ENCODE data around the gene PRR32.

The PRR32 gene

DNA sequence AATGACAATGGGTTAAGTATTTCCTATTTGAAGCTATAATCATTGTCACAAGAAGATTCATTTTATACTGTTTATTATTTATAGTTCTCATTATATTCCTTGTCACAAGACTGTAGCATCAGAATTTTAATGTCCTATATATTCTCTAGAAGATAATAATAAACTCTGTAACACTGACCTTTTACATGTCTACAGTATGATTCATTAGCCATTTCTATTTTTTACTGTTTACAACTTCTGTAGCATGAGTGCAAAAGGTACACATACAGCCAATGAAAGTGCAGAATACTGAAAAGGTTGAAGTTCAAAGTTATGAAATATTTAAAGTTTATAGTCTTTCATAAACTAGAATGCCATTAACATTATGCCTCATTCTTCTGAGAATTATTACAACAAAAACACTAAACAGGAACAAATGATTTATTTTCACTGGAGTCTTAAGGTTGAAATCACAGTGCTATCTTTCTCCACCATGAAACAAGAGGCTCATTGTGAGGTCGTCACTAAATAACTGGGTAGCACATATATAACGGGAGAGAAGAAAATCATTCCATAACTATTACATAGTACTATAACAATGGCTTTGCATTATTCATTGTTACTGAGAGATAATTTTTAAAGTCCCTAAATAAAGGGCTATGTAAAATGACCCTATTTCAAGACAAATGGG, 4.9 kb downstream of the PRR32 start:
- Histone ChIP-seq H3K36me3 (ENCODE audit: insufficient read depth, low read length) (no peaks in the 10 kb centered on the region), H3K9me2 (replicated peaks; ENCODE audit: low read depth, low read length) (no peaks in the 10 kb centered on the region), H3K9ac (ENCODE audit: low read depth, low read length, poor library complexity, severe bottlenecking) (no peak overlapping the region), H3K4me3 (ENCODE audit: low read length, poor library complexity, severe bottlenecking) (no peak overlapping the region), H3K4me2 (ENCODE audit: low read depth, low read length, poor library complexity, severe bottlenecking) (no peak overlapping the region), H3K9me3 (ENCODE audit: insufficient read depth, low read depth, low read length) (no peaks in the 10 kb centered on the region), H3F3A (ENCODE audit: low read depth) (no peaks in the 10 kb centered on the region), H3K79me2 (ENCODE audit: insufficient read depth, low read length) (no peaks in the 10 kb centered on the region), H3K27me3 (ENCODE audit: insufficient read depth, low read length, poor library complexity, severe bottlenecking) (no peaks in the 10 kb centered on the region), H4K20me1 (ENCODE audit: insufficient read depth, low read length, poor library complexity, severe bottlenecking) (no peaks in the 10 kb centered on the region), H3K4me1 (ENCODE audit: insufficient read depth, low read length, poor library complexity, severe bottlenecking) (no peaks in the 10 kb centered on the region), H2AFZ (ENCODE audit: low read length) (no peak overlapping the region)
- no peak for TF ChIP-seq EZH2phosphoT487 (IDR thresholded peaks at IDR 0.05; ENCODE audit: borderline replicate concordance)
- TF ChIP-seq, protein P1, sequence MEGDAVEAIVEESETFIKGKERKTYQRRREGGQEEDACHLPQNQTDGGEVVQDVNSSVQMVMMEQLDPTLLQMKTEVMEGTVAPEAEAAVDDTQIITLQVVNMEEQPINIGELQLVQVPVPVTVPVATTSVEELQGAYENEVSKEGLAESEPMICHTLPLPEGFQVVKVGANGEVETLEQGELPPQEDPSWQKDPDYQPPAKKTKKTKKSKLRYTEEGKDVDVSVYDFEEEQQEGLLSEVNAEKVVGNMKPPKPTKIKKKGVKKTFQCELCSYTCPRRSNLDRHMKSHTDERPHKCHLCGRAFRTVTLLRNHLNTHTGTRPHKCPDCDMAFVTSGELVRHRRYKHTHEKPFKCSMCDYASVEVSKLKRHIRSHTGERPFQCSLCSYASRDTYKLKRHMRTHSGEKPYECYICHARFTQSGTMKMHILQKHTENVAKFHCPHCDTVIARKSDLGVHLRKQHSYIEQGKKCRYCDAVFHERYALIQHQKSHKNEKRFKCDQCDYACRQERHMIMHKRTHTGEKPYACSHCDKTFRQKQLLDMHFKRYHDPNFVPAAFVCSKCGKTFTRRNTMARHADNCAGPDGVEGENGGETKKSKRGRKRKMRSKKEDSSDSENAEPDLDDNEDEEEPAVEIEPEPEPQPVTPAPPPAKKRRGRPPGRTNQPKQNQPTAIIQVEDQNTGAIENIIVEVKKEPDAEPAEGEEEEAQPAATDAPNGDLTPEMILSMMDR (conservative IDR thresholded peaks at IDR 0.05; ENCODE audit: low read length) = no peak

DNA sequence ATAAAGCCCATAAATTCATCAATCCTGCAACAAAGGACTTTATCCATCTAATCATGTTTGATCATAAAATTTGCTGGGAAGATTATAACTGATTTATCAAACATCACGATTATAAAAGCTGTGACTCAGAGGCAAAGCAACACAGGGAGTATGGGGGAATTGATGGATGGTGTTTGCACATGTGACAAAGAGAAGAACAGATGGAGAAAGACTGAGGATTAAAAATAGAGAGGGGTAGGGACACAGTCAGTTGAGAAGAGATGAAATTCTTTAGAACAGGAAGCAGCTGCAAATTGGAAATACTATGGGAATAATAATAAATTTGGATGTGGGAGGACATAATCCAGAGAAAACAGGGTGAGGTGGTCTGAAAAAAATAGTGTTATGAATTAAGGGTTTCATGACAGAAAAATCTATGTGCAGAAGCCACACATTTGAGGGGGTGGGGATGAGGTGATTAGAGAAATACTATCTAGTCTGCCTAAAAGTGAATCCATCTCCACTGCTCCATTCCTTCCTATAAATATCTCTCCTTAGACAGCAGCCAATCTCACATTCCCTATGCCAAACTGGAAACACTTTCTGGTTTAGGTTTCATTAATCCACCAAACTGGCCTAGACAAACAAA, 6.2 kb downstream of the PRR32 start:
- no peaks in the 10 kb centered on the region for H3K79me2 ChIP-seq (ENCODE audit: insufficient read depth, low read length)

DNA sequence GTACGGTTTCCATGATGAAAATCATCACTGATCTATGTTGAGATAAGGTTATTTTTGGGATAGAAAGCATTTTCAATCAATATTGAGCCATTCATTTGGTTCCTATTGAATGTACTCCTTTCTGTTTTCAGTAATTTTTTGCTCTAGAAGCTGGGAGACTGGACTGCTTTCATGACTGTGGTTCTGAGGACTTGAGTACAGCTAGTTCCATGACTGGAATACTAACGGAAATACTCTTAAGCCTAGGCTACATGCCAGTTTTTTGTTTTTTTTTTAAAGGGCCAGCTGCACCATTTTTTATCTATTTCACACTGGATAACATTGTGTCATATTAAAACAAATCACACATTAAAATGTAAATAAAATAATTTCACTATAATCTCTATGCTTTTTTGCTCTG, 16.7 kb downstream of the PRR32 start:
- H3K36me3 ChIP-seq (ENCODE audit: insufficient read depth, low read length) = no peaks in the 10 kb centered on the region
- no peaks in the 10 kb centered on the region for H3K4me1 ChIP-seq (ENCODE audit: insufficient read depth, low read length, poor library complexity, severe bottlenecking)
- no peaks in the 10 kb centered on the region for H3K9me3 ChIP-seq (ENCODE audit: insufficient read depth, low read depth, low read length)
- H3K9me2 ChIP-seq (replicated peaks; ENCODE audit: low read depth, low read length) = no peaks in the 10 kb centered on the region
- H4K20me1 ChIP-seq (ENCODE audit: insufficient read depth, low read length, poor library complexity, severe bottlenecking) = no peaks in the 10 kb centered on the region
- no peak overlapping the region for H3K4me2 ChIP-seq (ENCODE audit: low read depth, low read length, poor library complexity, severe bottlenecking)
- H3F3A ChIP-seq (ENCODE audit: low read depth) = no peaks in the 10 kb centered on the region
- no peaks in the 10 kb centered on the region for H3K27me3 ChIP-seq (ENCODE audit: insufficient read depth, low read length, poor library complexity, severe bottlenecking)
- H3K4me3 ChIP-seq (ENCODE audit: low read length, poor library complexity, severe bottlenecking) = no peak overlapping the region
- H3K79me2 ChIP-seq (ENCODE audit: insufficient read depth, low read length) = no peaks in the 10 kb centered on the region
- H2AFZ ChIP-seq (ENCODE audit: low read length) = no peak overlapping the region
- no peak overlapping the region for H3K9ac ChIP-seq (ENCODE audit: low read depth, low read length, poor library complexity, severe bottlenecking)
- TF ChIP-seq, protein P1 (conservative IDR thresholded peaks at IDR 0.05; ENCODE audit: low read length) = no peak
- no peak for TF ChIP-seq EZH2phosphoT487 (IDR thresholded peaks at IDR 0.05; ENCODE audit: borderline replicate concordance)

More for the DNA sequence above, 6.2 kb downstream of the PRR32 start:
- Histone ChIP-seq H3K9ac (ENCODE audit: low read depth, low read length, poor library complexity, severe bottlenecking) (no peak overlapping the region), H3F3A (ENCODE audit: low read depth) (no peaks in the 10 kb centered on the region), H3K9me3 (ENCODE audit: insufficient read depth, low read depth, low read length) (no peaks in the 10 kb centered on the region), H3K4me1 (ENCODE audit: insufficient read depth, low read length, poor library complexity, severe bottlenecking) (no peaks in the 10 kb centered on the region), H4K20me1 (ENCODE audit: insufficient read depth, low read length, poor library complexity, severe bottlenecking) (no peaks in the 10 kb centered on the region), H3K9me2 (replicated peaks; ENCODE audit: low read depth, low read length) (no peaks in the 10 kb centered on the region), H3K36me3 (ENCODE audit: insufficient read depth, low read length) (no peaks in the 10 kb centered on the region), H3K4me3 (ENCODE audit: low read length, poor library complexity, severe bottlenecking) (no peak overlapping the region), H3K27me3 (ENCODE audit: insufficient read depth, low read length, poor library complexity, severe bottlenecking) (no peaks in the 10 kb centered on the region), H2AFZ (ENCODE audit: low read length) (no peak overlapping the region), H3K4me2 (ENCODE audit: low read depth, low read length, poor library complexity, severe bottlenecking) (no peak overlapping the region)
- no peak for TF ChIP-seq EZH2phosphoT487 (IDR thresholded peaks at IDR 0.05; ENCODE audit: borderline replicate concordance)
- TF ChIP-seq, protein P1 (conservative IDR thresholded peaks at IDR 0.05; ENCODE audit: low read length) = no peak
